ENCODE results near the gene LRRC74B. TPM values are rescaled to one million over a fixed set of nuclear protein-coding genes. Genes with fewer than 3 reads are reported as not detected.
A peak's percentile ranks its signal among the peaks of the same experiment; 100 is the strongest.
"Not testable (repeated sequence)": the region's sequence is repeated elsewhere in the genome, so short reads cannot be mapped to it uniquely, and the experiment has no call there.

Gene LRRC74B
- total and polyA plus RNA-seq, 4 experiments from 2014 or later = not detected

GRCh38 chr22:21047035-21047661 lies 1.4 kb downstream of the LRRC74B start:
- ChIA-PET CTCF (ENCODE audit: partially characterized antibody) (no interaction called here), POLR2A (ENCODE audit: partially characterized antibody) (no interaction called here)
- no peaks in the 10 kb centered on the region for H3K36me3 Mint-ChIP-seq

GRCh38 chr22:21047730-21048129 lies 2.0 kb downstream of the LRRC74B start:
- peaks cover 5 to 7% of the 10 kb centered on the region in 2 donors for H3K27me3 Mint-ChIP-seq
- peaks cover 9 to 30% (median 26%) of the 10 kb centered on the region in 4 donors for H3K4me1 Mint-ChIP-seq
- peaks cover 24% of the 10 kb centered on the region for H3K4me1 ChIP-seq (ENCODE audit: insufficient read depth, low read length)
- H3K36me3 ChIP-seq (ENCODE audit: insufficient read depth, low read length) = no peaks in the 10 kb centered on the region
- no peak for DNase-seq
- H3K9me3 ChIP-seq (ENCODE audit: control insufficient read depth in 1 of 2, low read length in 2 of 2) = no peaks in the 10 kb centered on the region
- CTCF ChIA-PET (ENCODE audit: partially characterized antibody) = no interaction called here
- H3K4me3 Mint-ChIP-seq = no peak overlapping the region
- no peaks in the 10 kb centered on the region for H3K27me3 ChIP-seq (ENCODE audit: insufficient read depth, low read length)
- intact Hi-C loops (cut with micrococcal nuclease) = no loop called here
- POLR2A ChIA-PET (ENCODE audit: partially characterized antibody) = no interaction called here
- H3K36me3 Mint-ChIP-seq = no peaks in the 10 kb centered on the region
- no peaks in the 10 kb centered on the region for H3K9me3 Mint-ChIP-seq
- H3K27ac ChIP-seq (ENCODE audit: low read depth, low read length) = no peak overlapping the region
- no peak overlapping the region for H3K4me3 ChIP-seq (ENCODE audit: low read length in 2 of 2)
- no peak overlapping the region for H3K27ac Mint-ChIP-seq

More at GRCh38 chr22:21047035-21047661, 1.4 kb downstream of the LRRC74B start:
- Mint-ChIP-seq H3K27me3 (peaks cover 5 to 7% of the 10 kb centered on the region in 2 donors), H3K27ac (peak overlapping the region in 1 of 7 donors; percentile 73), H3K9me3 (no peaks in the 10 kb centered on the region), H3K4me3 (no peak overlapping the region), H3K4me1 (peaks cover 9 to 30% (median 26%) of the 10 kb centered on the region in 4 donors)
- intact Hi-C loops (cut with micrococcal nuclease) = no loop called here
- no peaks in the 10 kb centered on the region for H3K36me3 ChIP-seq (ENCODE audit: insufficient read depth, low read length)
- no peak for DNase-seq
- H3K4me3 ChIP-seq (ENCODE audit: low read length in 2 of 2) = no peak overlapping the region
- peaks cover 24% of the 10 kb centered on the region for H3K4me1 ChIP-seq (ENCODE audit: insufficient read depth, low read length)
- no peaks in the 10 kb centered on the region for H3K9me3 ChIP-seq (ENCODE audit: control insufficient read depth in 1 of 2, low read length in 2 of 2)
- H3K27me3 ChIP-seq (ENCODE audit: insufficient read depth, low read length) = no peaks in the 10 kb centered on the region
- H3K27ac ChIP-seq (ENCODE audit: low read depth, low read length) = no peak overlapping the region

DNA sequence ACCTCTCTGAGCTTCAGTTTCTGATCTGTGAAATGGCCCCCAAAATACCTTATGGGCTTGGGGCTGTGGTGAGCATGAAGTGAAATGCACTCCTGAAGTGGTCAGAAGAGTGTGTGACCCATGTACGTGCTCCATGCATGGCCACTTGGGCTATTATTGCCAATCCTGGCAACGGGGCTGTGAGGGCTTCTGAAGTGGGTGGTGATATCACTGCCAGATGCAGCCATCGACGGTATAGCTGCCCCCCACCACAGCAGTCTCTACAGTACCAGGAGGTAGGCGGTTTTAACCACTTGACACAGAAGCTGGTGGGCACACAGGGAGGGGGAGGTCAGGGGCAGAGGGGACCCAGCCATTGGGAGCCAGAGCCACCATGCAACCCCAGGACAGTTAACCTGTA lies 2.7 kb downstream of the LRRC74B start:
- DNase-seq; H3K4me3 Mint-ChIP-seq; CTCF ChIA-PET (ENCODE audit: partially characterized antibody); intact Hi-C loops (cut with micrococcal nuclease); H3K9me3 Mint-ChIP-seq; H3K36me3 ChIP-seq (ENCODE audit: insufficient read depth, low read length); H3K4me3 ChIP-seq (ENCODE audit: low read length in 2 of 2); H3K36me3 Mint-ChIP-seq; H3K27ac ChIP-seq (ENCODE audit: low read depth, low read length); POLR2A ChIA-PET (ENCODE audit: partially characterized antibody); H3K27ac Mint-ChIP-seq; H3K27me3 ChIP-seq (ENCODE audit: insufficient read depth, low read length); H3K27me3 Mint-ChIP-seq; H3K9me3 ChIP-seq (ENCODE audit: control insufficient read depth in 1 of 2, low read length in 2 of 2): not testable (repeated sequence)
- peaks cover 5 to 23% (median 21%) of the 10 kb centered on the region in 4 donors for H3K4me1 Mint-ChIP-seq
- peaks cover 23% of the 10 kb centered on the region for H3K4me1 ChIP-seq (ENCODE audit: insufficient read depth, low read length)

GRCh38 chr22:21048965-21049364 lies 3.2 kb downstream of the LRRC74B start:
- DNase-seq; H3K27me3 ChIP-seq (ENCODE audit: insufficient read depth, low read length); H3K27ac ChIP-seq (ENCODE audit: low read depth, low read length); H3K4me3 ChIP-seq (ENCODE audit: low read length in 2 of 2); H3K36me3 Mint-ChIP-seq; H3K4me3 Mint-ChIP-seq; H3K9me3 ChIP-seq (ENCODE audit: control insufficient read depth in 1 of 2, low read length in 2 of 2); CTCF ChIA-PET (ENCODE audit: partially characterized antibody); H3K27me3 Mint-ChIP-seq; POLR2A ChIA-PET (ENCODE audit: partially characterized antibody); H3K9me3 Mint-ChIP-seq; H3K36me3 ChIP-seq (ENCODE audit: insufficient read depth, low read length); intact Hi-C loops (cut with micrococcal nuclease): not testable (repeated sequence)
- Mint-ChIP-seq H3K27ac (peak overlapping the region in 1 of 7 donors; percentile 35), H3K4me1 (peaks cover 5 to 19% (median 16%) of the 10 kb centered on the region in 4 donors)
- peaks cover 18% of the 10 kb centered on the region for H3K4me1 ChIP-seq (ENCODE audit: insufficient read depth, low read length)

DNA sequence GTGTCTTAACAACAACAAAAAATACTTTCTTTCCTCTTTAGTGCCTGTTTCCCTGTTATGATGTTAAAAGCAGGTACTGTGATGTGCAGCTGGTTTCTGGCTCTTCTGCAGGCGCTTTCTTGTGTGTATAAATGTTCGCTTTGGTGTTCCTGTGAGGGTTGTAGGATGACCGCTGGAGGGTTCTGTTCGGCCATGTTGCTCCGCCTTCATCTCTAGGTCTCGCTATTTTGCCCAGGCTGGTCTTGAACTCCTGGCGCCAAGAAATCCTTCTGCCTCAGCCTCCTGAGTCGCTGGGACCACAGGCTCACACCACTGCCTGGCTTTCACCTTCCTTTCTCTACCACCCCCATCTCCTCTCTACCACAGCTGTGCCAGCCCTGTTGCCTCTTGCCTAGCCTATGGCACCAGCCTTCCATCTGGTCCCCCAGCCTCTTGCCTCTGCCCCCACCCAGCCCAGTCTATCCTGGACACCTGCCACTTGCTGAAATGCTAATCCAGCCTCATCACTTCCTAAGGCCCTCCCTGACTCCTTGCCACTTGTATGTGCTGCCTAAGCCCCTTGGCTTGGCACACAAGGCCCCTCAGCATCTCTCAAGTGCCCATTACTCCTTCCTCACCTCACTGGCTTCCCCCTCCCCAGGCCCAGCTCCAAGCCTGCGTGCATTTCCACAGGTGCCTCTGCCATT lies 5.5 kb downstream of the LRRC74B start:
- Histone ChIP-seq H3K36me3 (ENCODE audit: insufficient read depth, low read length) (no peaks in the 10 kb centered on the region), H3K27ac (ENCODE audit: low read depth, low read length) (no peak overlapping the region), H3K4me3 (ENCODE audit: low read length in 2 of 2) (no peak overlapping the region), H3K9me3 (ENCODE audit: control insufficient read depth in 1 of 2, low read length in 2 of 2) (no peaks in the 10 kb centered on the region), H3K27me3 (ENCODE audit: insufficient read depth, low read length) (no peaks in the 10 kb centered on the region), H3K4me1 (ENCODE audit: insufficient read depth, low read length) (peaks cover 10% of the 10 kb centered on the region)
- H3K27me3 Mint-ChIP-seq = no peaks in the 10 kb centered on the region
- H3K9me3 Mint-ChIP-seq = no peaks in the 10 kb centered on the region
- no peaks in the 10 kb centered on the region for H3K36me3 Mint-ChIP-seq
- no peak overlapping the region for H3K27ac Mint-ChIP-seq
- POLR2A ChIA-PET (ENCODE audit: partially characterized antibody) = no interaction called here
- no peak for DNase-seq
- CTCF ChIA-PET (ENCODE audit: partially characterized antibody) = no interaction called here
- H3K4me1 Mint-ChIP-seq = peaks cover 6 to 10% (median 9%) of the 10 kb centered on the region in 4 donors
- H3K4me3 Mint-ChIP-seq = no peak overlapping the region
- intact Hi-C loops (cut with micrococcal nuclease) = no loop called here

GRCh38 chr22:21051831-21052400 lies 6.2 kb downstream of the LRRC74B start:
- H3K27ac Mint-ChIP-seq = no peak overlapping the region
- POLR2A ChIA-PET (ENCODE audit: partially characterized antibody) = no interaction called here

GRCh38 chr22:21052715-21053459 lies 7.1 kb downstream of the LRRC74B start:
- no peak overlapping the region for H3K4me3 Mint-ChIP-seq
- H3K4me3 ChIP-seq (ENCODE audit: low read length in 2 of 2) = no peak overlapping the region
- no peaks in the 10 kb centered on the region for H3K9me3 ChIP-seq (ENCODE audit: control insufficient read depth in 1 of 2, low read length in 2 of 2)
- ChIA-PET CTCF (ENCODE audit: partially characterized antibody) (no interaction called here), POLR2A (ENCODE audit: partially characterized antibody) (no interaction called here)
- no peaks in the 10 kb centered on the region for H3K36me3 ChIP-seq (ENCODE audit: insufficient read depth, low read length)
- H3K4me1 Mint-ChIP-seq = peaks cover 11 to 17% (median 14%) of the 10 kb centered on the region in 4 donors
- intact Hi-C loops (cut with micrococcal nuclease) = no loop called here
- H3K36me3 Mint-ChIP-seq = no peaks in the 10 kb centered on the region
- no peaks in the 10 kb centered on the region for H3K27me3 ChIP-seq (ENCODE audit: insufficient read depth, low read length)
- peak overlapping the region in 1 of 7 donors; percentile 2 for H3K27ac Mint-ChIP-seq
- peaks cover 18% of the 10 kb centered on the region for H3K4me1 ChIP-seq (ENCODE audit: insufficient read depth, low read length)
- H3K27me3 Mint-ChIP-seq = peaks cover 0 to 3% of the 10 kb centered on the region in 2 donors
- DNase-seq = no peak
- H3K27ac ChIP-seq (ENCODE audit: low read depth, low read length) = no peak overlapping the region
- H3K9me3 Mint-ChIP-seq = no peaks in the 10 kb centered on the region

More at GRCh38 chr22:21051831-21052400, 6.2 kb downstream of the LRRC74B start:
- no peak overlapping the region for H3K4me3 Mint-ChIP-seq
- intact Hi-C loops (cut with micrococcal nuclease) = no loop called here
- H3K4me3 ChIP-seq (ENCODE audit: low read length in 2 of 2) = no peak overlapping the region
- H3K9me3 ChIP-seq (ENCODE audit: control insufficient read depth in 1 of 2, low read length in 2 of 2) = no peaks in the 10 kb centered on the region
- CTCF ChIA-PET (ENCODE audit: partially characterized antibody) = no interaction called here
- H3K4me1 ChIP-seq (ENCODE audit: insufficient read depth, low read length) = peaks cover 17% of the 10 kb centered on the region
- H3K27me3 Mint-ChIP-seq = peaks cover 0 to 3% of the 10 kb centered on the region in 2 donors
- H3K4me1 Mint-ChIP-seq = peaks cover 11 to 16% (median 14%) of the 10 kb centered on the region in 4 donors
- no peak for DNase-seq
- H3K36me3 Mint-ChIP-seq = no peaks in the 10 kb centered on the region
- no peaks in the 10 kb centered on the region for H3K27me3 ChIP-seq (ENCODE audit: insufficient read depth, low read length)
- no peaks in the 10 kb centered on the region for H3K36me3 ChIP-seq (ENCODE audit: insufficient read depth, low read length)
- H3K27ac ChIP-seq (ENCODE audit: low read depth, low read length) = no peak overlapping the region
- H3K9me3 Mint-ChIP-seq = no peaks in the 10 kb centered on the region

All from CD4-positive, alpha-beta memory T cell (primary cell).